ENCODE measurements around the gene ITGA1. TPM values are rescaled to one million over a fixed set of nuclear protein-coding genes. Genes with fewer than 3 reads are reported as not detected.

The ITGA1 gene
- total RNA-seq, 1 donor from 2014 or later: 84.4 TPM

GRCh38 chr5:52892242-52892878 is 104.6 kb downstream of the ITGA1 start:
- Histone ChIP-seq H3K4me1 (peaks cover 6% of the 10 kb centered on the region), H3K27ac (no peak overlapping the region), H3K9me3 (no peaks in the 10 kb centered on the region), H3K27me3 (ENCODE audit: low read depth) (no peaks in the 10 kb centered on the region), H3K36me3 (peaks cover 26% of the 10 kb centered on the region), H3K4me3 (no peak overlapping the region)
- intact Hi-C loops (cut with DNase I): no loop called here
- TF ChIP-seq CTCF (IDR thresholded peaks at IDR 0.05): no peak
- DNase-seq: no peak
- ATAC-seq: no peak

- peaks cover 6% of the 10 kb centered on the region for H3K4me1 ChIP-seq
- H3K27ac ChIP-seq: no peak overlapping the region
- H3K9me3 ChIP-seq: no peaks in the 10 kb centered on the region
- intact Hi-C loops (cut with DNase I): no loop called here
- DNase-seq (no peak), ATAC-seq (peak in 1 of 2 donors; percentile 64)
- H3K36me3 ChIP-seq: peaks cover 19% of the 10 kb centered on the region
- H3K4me3 ChIP-seq: no peak overlapping the region
- no peaks in the 10 kb centered on the region for H3K27me3 ChIP-seq (ENCODE audit: low read depth)
- TF ChIP-seq CTCF (IDR thresholded peaks at IDR 0.05): no peak
These were observed 105.4 kb downstream of the ITGA1 start for GRCh38 chr5:52893105-52893504.

- Histone ChIP-seq H3K27ac (peak overlapping the region; percentile 7), H3K4me1 (peaks cover 6% of the 10 kb centered on the region)
- intact Hi-C loops (cut with DNase I): no loop called here
These were observed 106.1 kb downstream of the ITGA1 start for GRCh38 chr5:52893863-52894262.

GRCh38 chr5:52894451-52894850 is 106.7 kb downstream of the ITGA1 start:
- DNase-seq: no peak
- H3K27ac ChIP-seq: peak overlapping the region; percentile 7
- ATAC-seq: no peak

More at GRCh38 chr5:52893863-52894262, 106.1 kb downstream of the ITGA1 start:
- Histone ChIP-seq H3K4me3 (no peak overlapping the region), H3K9me3 (no peaks in the 10 kb centered on the region), H3K36me3 (peaks cover 11% of the 10 kb centered on the region), H3K27me3 (ENCODE audit: low read depth) (no peaks in the 10 kb centered on the region)
- no peak for DNase-seq
- no peak for TF ChIP-seq CTCF (IDR thresholded peaks at IDR 0.05)
- no peak for ATAC-seq

GRCh38 chr5:52895075-52895474 is 107.4 kb downstream of the ITGA1 start:
- Histone ChIP-seq H3K36me3 (peaks cover under 1% of the 10 kb centered on the region), H3K4me1 (peaks cover 6% of the 10 kb centered on the region), H3K27me3 (ENCODE audit: low read depth) (no peaks in the 10 kb centered on the region), H3K4me3 (no peak overlapping the region), H3K27ac (no peak overlapping the region), H3K9me3 (no peaks in the 10 kb centered on the region)
- no peak for TF ChIP-seq CTCF (IDR thresholded peaks at IDR 0.05)
- ATAC-seq (peak; percentile 48 to 57), DNase-seq (no peak)
- intact Hi-C loops (cut with DNase I): no loop called here

More at GRCh38 chr5:52894451-52894850, 106.7 kb downstream of the ITGA1 start:
- Histone ChIP-seq H3K4me3 (no peak overlapping the region), H3K4me1 (peaks cover 6% of the 10 kb centered on the region), H3K27me3 (ENCODE audit: low read depth) (no peaks in the 10 kb centered on the region), H3K9me3 (no peaks in the 10 kb centered on the region), H3K36me3 (peaks cover 6% of the 10 kb centered on the region)
- intact Hi-C loops (cut with DNase I): no loop called here
- TF ChIP-seq CTCF (IDR thresholded peaks at IDR 0.05): no peak

Data from lower lobe of right lung (tissue), 2 donors.